ENCODE measurements around the gene DNMT1.
"Not testable (repeated sequence)": the region's sequence is repeated elsewhere in the genome, so short reads cannot be mapped to it uniquely, and the experiment has no call there.

The DNMT1 gene

DNA sequence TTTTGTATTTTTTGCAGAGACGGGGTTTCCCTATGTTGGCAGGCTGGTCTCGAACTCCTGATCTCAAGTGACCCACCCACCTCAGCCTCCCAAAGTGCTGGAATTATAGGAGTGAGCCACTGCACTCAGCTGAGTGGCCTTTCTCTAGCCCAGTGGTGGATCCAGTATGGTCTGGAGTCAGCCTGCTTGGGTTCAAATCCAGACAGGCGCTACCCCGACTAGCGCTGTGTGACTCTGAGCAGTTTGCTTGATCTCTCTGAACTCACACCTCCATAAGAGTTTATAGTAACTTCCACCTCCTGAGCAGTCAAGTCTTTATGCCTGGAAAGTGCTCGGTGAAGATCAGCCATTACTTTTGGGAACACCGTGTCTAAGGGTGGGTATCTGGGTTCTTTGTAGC is 25.9 kb upstream of the DNMT1 start:
- DNase-seq, result no peak

DNA sequence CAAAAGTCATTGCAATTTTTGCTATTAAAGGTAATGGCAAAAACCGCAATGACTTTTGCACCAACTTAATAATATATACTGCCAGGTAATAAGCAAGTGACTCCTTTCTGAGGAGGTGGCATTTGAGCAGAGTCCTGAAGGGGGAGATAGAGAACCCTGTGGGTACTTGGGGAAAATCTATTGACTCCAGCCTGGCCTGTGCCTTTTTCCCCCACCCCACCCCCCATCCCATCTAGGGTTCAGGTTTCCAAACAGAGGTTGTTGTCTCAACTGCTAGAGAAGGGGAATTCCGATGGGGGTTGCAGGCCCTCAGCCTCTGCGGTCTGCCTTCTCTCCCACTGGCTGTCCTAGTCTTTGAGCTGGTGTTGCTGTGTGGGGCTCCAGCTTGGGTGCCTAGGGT is 24.9 kb upstream of the DNMT1 start:
- DNase-seq, result no peak

DNA sequence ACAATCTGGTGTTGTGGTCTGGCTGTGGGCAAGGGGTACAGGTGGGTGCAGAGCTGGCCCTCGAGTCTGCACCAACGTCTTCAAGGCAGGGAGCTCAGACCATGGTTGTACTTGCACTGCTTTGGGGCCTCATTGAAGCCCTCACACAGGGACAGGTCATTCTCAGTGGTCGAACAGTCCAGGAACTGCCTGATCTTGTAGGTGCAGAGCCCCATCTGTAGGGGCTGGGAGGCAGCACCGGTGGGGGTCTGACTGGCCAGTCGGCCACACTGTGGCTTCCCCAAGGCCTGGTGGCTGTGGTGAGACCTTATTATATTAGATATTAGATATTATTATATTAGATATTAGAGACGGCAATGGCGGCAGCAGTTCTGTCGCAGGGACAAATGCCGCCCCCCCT is 22.3 kb upstream of the DNMT1 start:
- no peak for DNase-seq

DNA sequence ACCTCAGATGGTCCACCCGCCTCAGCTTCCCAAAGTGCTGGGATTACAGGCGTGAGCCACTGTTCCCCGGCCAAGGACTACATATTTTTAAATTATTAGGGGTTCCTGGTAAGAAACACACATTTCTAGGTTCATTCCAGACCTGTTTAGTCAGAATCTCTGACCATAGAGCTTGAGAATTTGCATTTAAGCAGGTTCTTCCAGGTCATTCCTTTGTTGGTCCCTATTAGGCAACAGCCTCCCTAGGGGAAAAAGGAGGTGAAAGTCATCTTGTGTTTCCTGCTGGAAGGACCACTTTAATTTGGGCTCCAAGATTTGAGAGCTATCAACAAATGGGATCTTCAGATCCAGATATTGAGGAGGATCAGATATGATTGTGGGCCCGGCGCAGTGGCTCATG is 20.0 kb upstream of the DNMT1 start:
- DNase-seq, result no peak

DNA sequence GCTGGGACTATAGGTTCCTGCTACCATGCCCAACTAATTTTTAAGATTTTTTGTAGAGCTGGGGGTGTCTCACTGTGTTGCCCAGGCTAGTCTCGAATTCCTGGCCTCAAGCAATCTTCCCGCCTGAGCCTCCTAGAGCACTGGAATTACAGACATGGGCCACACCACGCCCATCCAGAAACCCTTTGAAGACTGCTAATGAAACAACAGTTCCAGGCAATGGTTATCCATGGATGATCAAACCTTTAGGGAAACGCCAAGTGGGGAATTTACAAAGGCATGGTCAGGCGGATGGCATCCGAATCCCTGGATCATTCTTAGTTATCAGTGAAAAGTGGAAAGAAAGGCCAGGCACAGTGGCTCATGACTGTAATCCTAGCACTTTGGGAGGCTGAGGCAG is 16.9 kb upstream of the DNMT1 start:
- no peak for DNase-seq

DNA sequence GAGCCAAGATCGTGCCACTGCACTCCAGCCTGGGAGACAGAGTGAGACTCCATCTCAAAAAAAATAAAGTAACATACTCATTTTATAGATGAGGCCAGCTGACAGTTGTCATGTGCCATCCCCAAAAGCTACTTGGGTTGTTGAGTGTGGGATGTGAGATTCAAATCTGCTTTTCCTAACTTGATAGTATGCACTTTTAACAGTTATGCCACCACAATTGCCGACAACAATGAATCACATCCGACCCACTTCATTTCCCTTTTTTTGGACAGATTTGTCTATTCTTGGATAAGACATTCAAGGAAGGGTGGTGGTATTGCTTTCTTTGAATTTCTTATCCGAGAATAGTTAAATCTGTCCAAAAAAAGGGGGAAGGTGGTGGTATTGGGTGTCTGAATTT is 16.3 kb upstream of the DNMT1 start:
- no peak for DNase-seq

DNA sequence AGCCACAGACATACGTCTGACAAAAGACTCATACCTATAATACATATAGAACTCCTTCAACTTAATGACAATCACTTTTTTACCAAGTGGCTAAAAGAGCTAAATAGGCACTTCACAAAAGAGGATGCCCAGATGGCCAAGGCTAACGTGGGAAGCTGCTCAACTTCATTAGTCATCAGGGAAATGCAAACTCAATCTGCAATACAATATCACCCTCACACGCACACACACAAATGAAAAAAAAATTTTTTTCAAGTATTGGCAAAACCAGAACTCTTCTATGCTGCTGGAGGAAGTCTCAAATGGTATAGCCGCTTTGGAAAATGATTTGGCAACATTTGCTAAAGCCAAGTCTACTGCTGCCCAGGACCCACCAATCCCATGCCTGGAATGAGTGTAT is 14.6 kb upstream of the DNMT1 start:
- no peak for DNase-seq

DNA sequence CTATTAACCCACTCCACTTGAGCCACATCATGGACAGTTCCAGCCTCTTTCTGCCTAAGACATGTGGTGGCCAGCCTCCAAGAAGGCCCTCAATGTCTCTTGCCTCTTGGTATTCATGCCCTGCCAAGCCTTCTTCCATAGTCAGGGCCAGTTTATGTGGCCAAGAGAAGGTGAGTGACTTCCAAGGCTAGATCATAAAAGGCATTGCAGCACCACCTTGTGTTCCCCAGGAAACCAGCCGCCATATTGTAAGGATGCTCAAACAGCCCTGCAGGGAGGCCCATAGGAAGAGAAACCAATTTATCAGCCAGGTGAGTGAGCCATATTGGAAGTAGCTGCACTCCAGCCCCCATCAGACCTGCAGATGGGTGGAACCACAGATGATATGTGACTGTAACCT is 12.3 kb upstream of the DNMT1 start:
- no peak for DNase-seq

DNA sequence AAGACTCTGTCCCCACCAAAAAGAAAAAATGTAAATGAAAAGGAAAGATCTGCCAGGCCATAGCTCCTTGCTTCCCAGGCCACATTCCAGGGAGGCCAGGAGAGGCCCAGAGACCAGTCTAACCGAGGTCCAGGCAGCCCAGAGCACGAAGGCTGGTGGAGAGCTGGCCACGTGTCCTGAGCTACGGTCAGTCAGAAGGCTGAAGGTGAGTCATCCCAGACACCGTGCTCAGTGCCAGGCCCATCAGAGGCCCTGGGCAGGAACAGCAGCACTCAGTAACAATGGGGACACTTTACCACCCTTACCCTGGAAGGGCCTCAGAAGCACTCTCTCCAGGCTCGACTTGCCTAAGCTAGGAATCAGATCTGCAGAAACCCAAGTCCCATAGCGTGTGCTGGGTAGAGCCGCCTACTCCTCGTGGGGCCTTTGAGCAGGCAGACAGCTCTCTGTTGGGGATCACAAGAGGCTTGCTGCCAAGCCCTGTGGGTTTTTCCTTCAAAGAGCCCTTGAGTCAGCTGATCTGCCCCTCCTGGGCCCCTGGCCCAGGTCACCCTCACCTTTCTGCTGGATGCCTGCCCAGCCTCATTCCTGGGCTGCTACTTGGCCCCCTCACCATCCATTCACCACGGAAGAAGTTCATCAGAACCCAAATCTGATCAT is 11.6 kb upstream of the DNMT1 start:
- DNase-seq, result no peak

DNA sequence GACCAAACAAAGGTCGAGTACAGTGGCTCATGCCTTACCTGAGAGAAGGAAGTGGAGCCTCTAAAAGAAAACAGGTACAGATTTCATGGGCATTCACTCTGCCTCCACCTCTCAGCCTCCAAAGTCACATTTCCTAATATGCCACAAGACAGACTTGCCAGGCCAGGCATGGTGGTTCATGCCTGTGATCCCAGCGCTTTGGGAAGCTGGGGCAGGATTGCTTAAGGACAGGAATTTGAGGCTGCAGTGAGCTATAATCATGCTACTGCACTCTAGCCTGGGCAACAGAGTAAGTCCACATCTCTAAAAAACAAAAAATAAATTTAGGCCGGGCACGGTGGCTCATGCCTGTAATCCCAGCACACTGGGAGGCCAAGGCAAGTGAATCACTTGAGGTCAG is 10.9 kb upstream of the DNMT1 start:
- no peak for DNase-seq

DNA sequence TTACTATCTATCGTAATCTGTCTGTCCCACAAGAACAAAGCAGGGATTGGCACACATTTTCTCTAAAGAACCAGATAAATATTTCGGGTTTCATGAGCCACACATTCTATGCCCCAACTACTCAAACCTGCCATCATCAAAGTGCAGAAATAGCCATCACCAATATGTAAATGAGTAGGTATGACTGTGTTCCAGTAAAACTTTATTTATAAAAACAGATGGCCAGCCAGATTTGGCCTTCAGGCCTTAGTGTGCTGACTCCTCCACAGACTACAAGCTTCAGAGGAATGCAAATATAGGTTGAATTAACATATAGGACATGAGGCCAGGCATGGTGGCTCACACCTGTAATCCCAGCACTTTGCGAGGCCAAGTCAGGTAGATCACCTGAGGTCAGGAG is 8.9 kb upstream of the DNMT1 start:
- no peak for DNase-seq

DNA sequence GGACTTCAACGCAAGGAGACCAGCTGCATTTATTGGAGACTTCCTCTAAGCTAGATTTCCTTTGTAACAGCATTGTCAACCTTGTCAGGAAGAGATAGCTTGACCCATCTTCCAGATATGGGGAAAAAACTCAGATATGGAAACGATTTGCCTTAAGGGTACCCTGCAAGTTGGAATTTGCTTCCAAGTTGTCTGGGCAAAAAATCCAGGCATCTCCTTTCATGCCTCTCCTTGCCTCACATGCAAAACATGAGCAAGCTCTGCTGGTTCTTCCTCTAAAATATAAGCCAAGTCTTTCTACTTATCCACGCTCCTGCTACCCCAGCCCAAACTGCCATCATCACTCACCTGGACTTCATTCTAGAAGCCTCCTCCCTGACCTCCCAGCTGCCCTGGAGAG is 6.4 kb upstream of the DNMT1 start:
- no peak for DNase-seq

DNA sequence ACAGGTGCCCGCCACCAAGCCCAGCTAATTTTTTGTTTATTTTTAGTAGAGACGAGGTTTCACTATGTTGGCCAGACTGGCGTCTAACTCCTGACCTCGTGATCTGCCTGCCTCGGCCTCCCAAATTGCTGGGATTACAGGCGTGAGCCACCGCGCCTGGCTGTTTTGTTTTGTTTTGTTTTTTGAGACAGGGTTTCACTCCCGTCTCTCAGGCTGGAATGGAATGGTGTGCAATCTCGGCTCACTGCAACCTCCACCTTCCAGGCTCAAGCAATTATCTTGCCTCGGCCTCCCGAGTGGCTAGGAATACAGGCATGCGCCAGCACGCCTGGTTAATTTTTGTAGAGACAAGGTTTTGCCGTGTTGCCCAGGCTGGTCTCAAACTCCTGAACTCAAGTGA is 5.3 kb upstream of the DNMT1 start:
- not testable (repeated sequence) for DNase-seq

DNA sequence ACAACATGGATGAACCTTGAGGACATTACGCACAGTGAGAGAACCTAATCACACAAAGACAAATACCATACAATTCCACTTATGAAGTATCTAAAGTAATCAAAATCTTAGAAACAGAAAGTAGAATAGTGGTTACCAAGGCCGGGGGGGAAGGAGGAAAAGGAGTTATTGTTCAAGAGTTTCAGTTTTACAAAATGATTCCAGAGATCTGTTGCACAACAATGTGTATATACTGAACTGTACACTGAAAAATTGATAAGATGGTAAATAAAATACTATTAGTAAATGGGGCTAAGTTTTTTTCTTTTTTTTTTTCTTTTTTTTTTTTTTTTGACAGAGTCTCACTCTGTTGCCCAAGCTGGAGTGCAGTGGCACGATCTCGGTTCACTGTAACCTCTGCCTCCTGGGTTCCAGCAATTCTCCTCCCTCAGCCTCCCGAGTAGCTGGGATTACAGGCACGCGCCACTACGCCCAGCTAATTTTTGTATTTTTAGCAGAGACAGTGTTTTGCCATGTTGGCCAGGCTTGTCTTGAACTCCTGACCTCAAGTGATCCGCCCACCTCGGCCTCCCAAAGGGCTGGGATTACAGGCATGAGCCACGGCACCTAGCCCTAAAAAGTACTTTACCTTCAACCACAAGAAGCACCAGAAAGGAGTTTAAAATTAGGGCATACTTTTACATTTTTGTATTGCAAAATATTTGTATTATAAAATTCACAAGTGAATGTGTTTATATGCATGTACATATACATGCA is 4.3 kb upstream of the DNMT1 start:
- not testable (repeated sequence) for DNase-seq

DNA sequence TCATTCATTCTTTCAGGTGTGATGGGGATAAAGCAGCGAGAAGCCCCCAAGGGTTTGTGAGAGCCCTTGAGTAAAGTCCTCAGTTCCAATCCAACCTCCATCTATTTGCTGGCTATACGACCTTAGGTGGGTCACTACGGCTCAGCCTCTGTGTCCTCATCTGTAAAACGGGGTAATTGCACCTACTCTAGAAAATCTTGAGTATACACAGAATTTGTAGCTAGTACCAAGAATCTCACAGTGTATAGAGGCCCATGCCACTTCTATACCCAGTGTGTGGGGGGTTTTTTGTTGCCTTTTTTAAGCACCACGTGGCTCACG is 406 bp upstream of the DNMT1 start:
- DNase-seq, result no peak

DNA sequence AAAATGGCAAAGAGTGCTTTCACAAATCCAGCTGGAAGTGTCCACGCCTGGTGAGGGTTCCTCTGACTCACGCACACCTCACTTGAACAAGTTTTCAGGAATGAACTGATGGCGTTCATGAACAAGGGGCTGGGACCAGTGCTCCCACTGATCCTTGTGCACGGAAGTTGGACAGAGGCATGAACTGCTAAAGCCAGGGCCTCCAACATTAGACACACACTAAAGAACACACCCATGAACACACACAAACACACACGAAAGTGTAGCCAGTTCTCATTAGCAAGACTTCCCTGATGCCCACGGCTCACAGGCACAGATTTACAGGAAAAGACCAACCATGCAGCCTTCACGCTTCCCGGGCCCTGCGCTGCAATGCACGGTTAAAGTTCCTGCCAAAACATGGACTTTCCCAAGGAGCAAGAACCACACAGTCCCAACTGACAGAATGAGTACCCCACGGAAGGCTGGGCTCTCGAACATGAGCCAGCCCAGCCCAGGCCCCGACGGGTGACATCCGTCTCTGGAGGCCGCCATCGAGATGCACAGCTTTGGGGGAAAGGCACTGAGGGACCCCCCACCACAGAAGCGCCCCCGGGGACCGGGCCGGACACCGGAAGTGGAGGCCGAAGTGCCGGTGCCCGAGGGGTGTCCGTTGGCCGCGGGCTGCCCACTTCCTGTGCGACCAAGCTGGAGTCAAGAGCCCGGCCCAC is 808 bp downstream of the DNMT1 start:
- DNase-seq, result no peak

DNA sequence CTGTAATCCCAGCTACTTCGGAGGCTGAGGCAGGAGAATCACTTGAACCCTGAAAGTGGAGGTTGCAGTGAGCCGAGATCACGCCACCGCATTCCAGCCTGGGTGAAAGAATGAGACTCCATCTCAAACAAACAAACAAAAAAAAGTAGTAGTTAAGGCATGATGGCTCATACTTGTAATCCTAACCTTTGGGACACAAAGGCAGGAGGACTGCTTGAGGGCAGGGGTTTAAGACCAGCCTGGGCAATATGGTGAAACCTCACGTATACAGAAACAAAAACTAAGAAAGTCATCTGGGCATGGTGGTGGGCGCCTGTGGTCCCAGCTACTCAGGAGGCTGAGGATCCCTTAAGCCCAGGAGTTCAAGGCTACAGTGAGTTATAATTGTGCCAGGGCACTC is 1.8 kb downstream of the DNMT1 start:
- DNase-seq, result no peak

DNA sequence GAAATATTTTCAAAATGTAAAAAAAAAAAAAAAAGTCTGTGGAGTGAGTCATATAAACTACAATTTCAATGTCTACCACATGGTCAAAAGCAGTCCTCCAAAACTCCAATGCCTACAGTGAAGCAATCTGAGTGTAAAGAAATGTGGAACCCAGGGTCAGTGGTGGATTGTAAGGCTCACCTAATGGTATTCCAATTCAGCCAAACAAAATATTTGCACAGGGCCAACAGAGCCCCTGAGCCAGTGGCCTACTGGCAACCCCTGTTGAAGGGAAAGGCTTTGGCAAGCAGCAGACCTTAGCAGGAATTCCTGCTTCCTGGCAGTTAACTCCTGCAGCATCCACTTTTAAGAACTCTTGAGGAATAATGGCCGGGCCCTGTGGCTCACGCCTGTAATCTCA is 3.4 kb downstream of the DNMT1 start:
- no peak for DNase-seq

DNA sequence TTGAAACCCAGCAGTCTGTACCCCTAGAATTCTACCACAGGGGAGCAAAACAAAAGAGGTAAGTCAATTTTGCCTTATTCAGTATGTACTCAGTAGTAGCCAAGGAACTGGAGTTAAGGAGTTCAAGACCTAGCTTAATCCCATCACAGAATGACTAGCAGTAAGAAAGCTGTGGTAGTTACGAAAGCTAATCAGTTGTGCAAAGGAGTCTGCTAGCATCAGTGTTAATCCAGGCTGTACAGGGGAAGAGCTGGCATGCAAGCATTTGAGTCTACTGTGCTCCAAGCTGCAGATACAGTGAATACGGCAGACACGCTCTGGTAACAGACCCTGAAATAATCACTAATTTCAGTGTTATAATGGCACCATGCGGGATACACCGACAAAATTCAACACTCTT is 4.7 kb downstream of the DNMT1 start:
- no peak for DNase-seq

DNA sequence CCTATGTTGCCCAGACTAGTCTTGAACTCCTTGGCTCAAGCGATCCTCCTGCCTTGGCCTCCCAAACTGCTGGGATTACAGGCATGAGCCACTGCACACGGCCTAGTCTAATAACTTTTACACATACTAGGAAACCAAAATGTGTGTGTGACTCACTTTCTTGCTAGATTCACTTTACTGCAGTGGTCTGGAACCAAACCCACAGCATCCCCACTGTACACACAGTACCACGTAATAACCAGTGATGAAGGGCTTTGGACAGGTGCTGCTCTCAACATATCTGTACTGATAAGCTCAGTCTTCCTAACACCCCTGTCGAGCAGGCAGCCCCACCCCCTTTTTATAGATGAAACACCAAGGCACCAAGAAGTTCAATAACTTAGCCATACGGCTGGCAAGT is 5.1 kb downstream of the DNMT1 start:
- DNase-seq, result no peak

DNA sequence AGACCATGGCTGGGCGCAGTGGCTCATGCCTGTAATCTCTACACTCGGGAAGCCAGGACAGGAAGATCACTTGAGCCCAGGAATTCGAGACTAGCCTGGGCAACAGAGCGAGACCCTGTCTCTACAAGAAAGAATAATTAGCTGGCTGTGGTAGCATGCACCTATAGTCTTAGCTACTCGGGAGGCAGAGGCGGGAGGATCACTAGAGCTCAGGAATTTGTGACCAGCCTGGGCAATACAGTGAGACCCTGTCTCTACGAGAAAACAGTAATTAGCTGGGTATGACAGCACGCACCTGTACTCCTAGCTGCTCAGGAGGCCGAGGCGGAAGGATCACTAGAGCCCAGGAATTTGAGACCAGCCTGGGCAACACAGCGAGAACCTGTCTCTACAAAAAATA is 7.4 kb downstream of the DNMT1 start:
- DNase-seq, result no peak

DNA sequence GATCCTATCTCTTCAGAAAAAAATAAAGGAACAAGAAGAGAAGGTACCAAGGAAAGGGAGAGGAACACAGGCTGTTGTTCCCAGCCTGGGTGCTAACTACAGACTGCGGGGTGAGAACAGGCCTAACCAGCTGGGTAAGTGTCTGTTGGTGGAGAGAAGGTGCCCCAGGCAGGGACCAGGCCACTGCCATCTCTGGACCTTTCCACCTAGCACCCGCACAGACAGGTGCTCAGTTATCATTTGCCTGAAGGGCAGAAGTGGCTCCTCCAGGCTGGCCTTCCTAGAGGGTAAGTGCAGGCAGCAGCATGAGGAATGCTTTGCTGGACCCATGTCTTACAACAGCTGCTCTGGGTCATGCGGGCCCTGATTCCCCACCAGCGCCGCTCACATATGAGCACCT is 10.1 kb downstream of the DNMT1 start:
- DNase-seq, result no peak

DNA sequence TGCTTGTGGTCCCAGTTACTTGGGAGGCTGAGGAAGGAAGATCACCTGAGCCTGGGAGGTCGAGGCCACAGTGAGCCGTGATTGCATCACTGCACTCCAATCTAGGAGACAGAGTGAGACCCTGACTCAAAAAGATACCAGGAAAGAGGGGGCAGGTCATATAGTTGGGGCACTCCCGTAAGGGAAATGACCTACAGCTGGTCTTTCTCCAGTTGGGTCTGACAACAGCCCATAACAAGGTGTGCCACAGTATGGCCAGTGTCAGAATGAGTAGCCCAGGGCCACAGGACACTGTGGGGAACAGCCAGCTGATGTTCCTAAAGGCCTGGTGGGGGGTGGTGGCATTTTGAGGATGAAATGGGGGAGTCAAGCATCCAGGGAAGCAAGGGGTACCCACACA is 10.8 kb downstream of the DNMT1 start:
- no peak for DNase-seq

DNA sequence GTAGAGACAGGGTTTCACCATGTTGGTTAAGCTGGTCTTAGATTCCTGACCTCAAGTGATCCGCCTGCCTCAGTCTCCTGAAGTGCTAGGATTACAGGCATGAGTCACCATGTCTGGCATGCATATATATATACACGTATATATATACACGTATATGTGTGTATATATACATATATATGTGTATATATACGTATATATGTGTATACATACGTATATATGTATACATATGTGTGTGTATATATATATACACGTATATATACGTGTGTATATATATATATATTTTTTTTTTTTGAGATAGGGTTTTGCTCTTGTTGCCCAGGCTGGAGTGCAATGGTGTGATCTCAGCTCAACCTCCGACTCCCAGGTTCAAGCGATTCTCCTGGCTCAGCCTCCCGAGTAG is 11.9 kb downstream of the DNMT1 start:
- DNase-seq, result no peak

DNA sequence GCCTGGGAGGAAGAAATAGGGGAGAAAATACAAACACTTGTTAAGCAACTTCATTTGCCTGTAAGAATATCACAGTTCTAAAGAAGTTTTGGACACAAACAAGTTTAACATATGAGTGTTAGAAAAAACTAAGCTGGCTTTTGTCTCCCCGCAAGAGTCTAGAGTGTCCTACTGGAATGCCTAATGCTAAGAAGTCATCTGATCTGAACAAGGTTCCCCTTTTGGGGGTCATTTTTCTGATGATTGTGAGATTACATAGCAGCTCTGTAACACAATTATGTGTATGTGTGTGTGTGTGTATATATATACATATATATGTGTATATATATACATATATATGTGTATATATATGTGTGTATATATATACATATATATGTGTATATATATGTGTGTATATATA is 12.7 kb downstream of the DNMT1 start:
- DNase-seq, result no peak
